HUDEP-2 (cell line): Measurements from ENCODE around the gene SLC49A4.

Source experiments
- DNase-seq, 76 experiments: peaks; one replicate each; lab custom pipeline; 2025; ENCODE audit not compliant: unreplicated experiment in 76 of 76; lab: John Stamatoyannopoulos, UW

Gene SLC49A4

DNA sequence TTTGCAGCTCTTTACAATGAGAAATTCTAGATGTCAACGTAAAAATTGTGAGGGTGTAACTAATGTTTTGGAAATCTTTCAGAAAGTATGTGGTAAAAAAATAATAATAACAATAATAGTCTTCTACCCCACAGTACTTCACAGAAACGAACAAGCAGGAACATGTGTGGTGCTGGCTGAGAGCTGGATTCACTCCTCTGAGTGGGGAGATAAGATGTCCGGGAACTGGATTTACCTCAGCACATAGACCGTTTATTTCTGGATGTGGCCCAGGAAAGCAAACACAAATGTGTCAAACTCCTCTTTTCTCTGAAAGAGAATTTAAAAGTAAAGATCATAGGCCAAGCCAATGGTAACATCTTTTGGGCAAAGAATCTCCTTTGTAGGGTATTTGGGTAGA is 103.4 kb downstream of the SLC49A4 start:
- DNase-seq: no peak

DNA sequence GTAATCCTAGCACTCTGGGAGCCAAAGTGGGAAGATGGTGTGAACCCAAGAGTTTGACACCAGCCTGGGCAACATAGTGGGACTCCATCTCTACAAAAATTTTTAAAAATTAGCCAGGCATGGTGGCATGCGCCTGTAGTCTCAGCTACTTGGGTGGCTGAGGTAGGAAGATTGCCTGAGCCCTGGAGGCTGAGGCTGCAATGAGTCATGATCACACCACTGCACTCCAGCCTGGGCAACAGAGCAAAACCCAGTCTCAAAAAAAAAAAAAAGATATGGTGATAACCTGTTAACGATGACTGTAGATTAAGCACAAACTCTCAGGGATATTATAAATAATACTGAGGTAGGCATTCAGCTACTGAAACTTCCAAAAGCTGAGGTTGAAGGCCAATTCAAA is 107.5 kb downstream of the SLC49A4 start:
- peak in 2 of 76 experiments; percentile 4 to 11 for DNase-seq

DNA sequence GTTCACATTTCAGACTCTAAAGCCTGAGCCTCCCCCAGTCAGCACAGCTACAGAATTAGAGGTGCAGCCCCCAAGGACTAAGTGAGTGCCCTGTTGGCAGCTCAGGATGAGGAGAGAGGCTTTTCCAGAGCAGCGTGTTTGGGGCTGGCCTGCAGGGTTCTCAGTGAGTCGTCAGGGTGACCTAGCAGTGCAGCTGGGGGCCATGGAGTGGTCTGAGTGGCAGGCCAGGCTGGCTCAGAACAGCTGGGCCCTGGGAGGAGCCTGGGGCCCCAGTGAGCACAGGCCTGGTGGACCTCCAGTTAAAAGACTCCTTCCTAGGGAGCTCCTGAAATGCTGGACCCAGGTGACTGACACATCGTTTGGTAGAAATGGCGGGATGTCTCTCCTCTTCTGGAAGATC is 108.3 kb downstream of the SLC49A4 start:
- no peak for DNase-seq

- DNase-seq: no peak
Measured at GRCh38 chr3:122907471-122907870, 112.6 kb downstream of the SLC49A4 start.

DNA sequence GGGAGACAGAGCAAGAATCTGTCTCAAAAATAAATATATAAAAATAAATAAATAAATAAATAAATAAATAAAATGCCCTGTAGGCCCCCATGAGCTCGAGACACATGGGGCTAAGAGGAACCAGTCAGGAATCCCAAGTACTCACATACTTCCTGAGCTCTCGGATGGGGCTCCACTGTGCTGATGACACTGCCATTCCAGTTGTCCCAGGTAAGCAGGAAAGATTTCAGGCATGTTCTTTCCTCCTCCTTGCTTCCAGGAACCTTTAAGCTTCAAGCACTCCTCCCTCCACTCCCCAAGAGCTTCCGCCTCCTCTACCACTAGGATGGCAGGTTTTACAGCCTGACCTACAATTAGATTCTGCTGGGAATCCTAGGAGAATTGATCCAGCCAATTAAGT is 113.4 kb downstream of the SLC49A4 start:
- DNase-seq: no peak

DNA sequence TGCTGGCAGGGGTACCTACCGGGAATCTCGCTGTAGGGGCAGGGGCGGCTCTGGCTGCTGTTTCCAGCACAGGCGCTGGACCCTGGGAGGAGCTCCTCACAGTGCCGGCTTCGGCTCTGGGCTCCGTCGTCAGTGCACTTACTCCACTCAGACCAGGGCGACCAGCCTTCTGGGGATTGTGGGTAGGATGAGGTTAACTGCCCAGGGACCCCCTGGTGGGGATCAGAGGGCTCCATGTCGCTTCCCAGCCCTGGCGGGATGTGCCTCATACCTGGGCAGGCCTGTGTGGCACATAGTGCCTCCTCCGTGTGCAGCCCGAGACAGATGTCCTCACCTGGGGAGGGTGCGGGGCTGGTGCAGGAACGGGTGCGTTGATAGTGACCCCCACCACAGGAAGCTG is 117.0 kb downstream of the SLC49A4 start:
- DNase-seq: no peak

- no peak for DNase-seq
Measured at GRCh38 chr3:122912772-122913538, 118.1 kb downstream of the SLC49A4 start.

DNA sequence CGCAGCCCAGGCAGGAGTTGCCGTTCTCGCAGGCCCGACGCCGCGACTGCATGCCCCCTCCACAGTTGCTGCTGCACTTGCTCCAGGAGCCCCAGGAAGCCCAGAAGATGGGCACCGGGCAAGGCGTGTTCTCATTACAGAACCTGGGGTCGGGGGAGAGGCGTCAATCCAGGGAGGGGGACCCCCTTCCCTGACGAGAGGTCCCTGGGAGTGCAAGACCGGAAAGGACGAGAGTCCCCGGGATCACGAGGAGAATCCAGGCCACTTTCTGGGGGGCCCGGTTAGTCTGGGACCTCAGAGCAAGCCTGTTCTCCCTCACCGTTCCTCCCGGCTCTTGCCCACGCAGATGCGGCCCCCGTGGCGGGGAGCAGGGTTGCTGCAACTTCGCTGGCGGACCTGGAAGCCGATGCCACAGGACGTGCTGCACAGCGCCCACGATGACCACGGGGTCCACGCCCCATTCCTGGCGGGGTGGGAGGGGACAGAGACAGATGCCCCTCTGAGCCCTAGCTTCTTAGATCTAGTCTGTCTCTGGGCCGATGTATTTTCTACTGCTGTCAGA is 118.8 kb downstream of the SLC49A4 start:
- no peak for DNase-seq

DNA sequence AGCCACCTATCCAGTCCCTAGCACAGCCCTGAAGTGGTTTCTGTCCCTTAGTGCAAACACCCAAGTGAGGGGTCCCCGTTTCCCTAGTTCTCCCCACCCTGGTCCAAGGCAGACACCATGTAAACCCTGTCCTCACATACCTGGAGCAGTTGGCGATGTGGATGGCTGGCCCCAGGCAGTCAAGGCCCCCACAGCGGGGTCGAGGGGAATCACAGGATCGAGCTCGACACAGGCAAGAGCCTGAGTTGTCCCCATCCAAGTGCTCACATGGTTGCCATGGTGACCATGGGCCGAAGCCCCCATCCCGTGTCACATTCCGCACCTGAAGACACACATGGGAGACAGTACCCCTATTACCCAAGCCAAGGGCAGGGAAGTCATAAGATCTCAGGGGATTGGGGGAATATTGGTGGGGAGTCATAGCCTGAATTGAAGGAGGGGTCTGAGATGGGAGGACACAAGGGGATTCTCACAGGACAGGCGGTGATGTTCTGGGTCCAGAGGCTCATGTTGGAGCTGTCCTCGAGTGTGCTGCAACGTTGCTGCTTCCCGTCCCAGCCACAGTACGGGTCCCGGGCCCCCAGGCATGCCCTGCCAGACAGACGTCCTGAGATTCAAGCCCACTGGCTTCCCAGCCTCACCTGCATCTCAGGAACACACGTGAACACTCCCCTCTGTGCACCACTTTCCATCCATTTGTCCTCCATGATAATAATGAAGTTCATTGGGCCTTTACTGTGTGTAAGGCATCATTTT is 120.6 kb downstream of the SLC49A4 start:
- DNase-seq: no peak

GRCh38 chr3:122916084-122916483 is 121.2 kb downstream of the SLC49A4 start:
- no peak for DNase-seq

DNA sequence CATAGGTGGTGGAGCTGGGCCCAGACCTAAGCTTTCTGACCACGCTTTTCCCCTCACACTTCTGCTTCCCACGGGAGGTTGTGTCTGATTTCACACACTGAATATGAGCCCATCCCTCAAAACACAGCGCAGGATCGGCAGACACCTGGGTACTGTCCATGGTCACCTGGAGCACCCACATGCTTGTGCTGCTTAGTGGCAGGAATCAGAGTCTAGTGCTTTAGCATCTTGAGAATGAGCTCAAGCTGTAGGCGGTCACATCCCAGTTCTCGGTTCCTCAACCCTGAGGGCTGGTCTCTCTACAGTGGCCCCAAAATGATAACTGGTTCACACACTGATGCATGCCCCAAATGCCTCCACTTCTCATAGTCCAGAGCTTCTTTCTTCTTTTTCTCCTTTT is 121.7 kb downstream of the SLC49A4 start:
- no peak for DNase-seq

GRCh38 chr3:122917412-122917811 is 122.5 kb downstream of the SLC49A4 start:
- no peak for DNase-seq

- DNase-seq: no peak
Measured at GRCh38 chr3:122918576-122919290, 123.9 kb downstream of the SLC49A4 start.

DNA sequence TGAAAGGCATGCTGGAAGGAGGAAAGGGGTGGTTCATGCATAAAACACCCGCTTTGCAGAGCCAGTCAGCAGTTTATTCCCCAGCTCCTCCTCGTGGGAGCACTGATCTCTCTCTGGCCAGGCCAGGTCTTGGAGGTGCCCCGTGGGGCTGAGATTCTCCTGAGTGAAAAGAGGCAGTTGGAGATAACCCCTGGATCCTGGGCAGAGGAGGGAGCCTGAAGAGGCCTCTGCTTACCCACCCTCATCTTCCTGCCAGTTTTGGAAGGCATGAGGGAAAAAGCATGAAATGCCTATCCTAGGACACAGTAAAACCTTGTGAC is 124.4 kb downstream of the SLC49A4 start:
- no peak for DNase-seq

GRCh38 chr3:122920986-122921385 is 126.1 kb downstream of the SLC49A4 start:
- no peak for DNase-seq

GRCh38 chr3:122921791-122922651 is 127.2 kb downstream of the SLC49A4 start:
- DNase-seq: peak in 10 of 76 experiments; percentile 3 to 28 (median 10)

- no peak for DNase-seq
Measured at GRCh38 chr3:122923611-122924010, 128.7 kb downstream of the SLC49A4 start.

DNA sequence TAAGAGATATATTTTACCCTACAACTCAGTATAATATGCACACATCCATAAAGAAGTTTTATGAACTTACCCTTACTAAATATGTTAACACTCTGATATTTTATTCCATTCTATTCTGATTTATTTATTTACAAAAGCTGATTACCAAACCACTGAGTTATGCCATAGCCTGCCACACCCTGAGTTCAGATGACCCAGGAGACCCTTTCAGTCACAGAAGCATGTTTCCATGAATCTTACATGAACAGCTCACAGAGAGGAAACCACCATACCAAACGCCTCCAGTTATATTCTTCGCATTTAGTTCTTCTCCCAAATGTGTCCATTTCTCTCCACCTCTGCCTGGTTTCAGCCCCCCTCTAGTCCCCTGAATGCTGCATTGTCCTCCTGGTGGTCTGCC is 129.2 kb downstream of the SLC49A4 start:
- DNase-seq: no peak

GRCh38 chr3:122925756-122926155 is 130.9 kb downstream of the SLC49A4 start:
- no peak for DNase-seq

DNA sequence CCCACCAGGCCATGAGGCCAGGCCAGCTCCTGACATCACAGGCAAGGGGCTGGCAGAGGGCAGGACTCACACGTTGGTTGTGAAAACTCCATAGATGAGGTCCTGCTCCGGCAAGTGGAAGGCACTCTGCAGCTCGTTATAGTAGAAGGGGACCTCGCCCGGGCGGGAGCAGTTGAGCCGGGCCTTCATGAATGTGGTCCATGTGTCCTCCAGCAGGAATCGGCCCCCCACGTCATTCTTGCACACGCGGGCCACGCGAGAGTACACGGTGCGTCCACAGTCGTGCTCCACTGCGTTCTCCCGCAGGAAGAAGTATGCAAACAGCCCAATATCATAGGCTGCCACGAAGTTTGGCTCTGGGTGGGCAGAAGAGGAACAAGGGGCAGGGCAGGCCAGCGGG is 131.5 kb downstream of the SLC49A4 start:
- DNase-seq: no peak
